ENCODE data around the gene PTK6.

DNA sequence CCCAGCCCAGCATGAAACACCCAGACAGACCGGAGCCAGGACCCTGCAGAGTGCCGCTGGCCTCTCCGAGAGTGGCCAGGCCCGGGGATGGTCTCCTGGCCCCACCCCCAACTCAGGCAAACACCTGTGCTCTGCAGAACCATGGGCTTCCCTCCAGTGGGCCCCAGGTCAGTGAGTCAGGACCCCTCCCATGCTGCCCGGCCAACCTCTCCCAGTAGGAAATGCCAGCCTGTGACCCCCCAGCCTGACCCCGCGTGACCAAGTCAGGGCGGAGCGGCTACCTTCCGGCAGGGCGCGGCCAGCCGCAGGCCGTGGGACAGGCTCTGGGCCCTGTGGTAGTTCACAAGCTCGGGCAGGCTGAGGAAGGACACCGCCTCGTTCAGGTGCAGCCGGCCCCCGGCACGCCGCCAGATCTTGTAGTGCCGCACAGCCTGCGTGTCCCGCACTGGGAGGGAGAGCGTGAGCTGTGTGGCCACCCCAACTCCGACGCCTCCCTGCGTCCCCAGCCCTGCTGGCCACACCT is 3.2 kb downstream of the PTK6 start:
- no peak for TF ChIP-seq POLR2A (IDR thresholded peaks at IDR 0.05)
- TF ChIP-seq, protein P1, sequence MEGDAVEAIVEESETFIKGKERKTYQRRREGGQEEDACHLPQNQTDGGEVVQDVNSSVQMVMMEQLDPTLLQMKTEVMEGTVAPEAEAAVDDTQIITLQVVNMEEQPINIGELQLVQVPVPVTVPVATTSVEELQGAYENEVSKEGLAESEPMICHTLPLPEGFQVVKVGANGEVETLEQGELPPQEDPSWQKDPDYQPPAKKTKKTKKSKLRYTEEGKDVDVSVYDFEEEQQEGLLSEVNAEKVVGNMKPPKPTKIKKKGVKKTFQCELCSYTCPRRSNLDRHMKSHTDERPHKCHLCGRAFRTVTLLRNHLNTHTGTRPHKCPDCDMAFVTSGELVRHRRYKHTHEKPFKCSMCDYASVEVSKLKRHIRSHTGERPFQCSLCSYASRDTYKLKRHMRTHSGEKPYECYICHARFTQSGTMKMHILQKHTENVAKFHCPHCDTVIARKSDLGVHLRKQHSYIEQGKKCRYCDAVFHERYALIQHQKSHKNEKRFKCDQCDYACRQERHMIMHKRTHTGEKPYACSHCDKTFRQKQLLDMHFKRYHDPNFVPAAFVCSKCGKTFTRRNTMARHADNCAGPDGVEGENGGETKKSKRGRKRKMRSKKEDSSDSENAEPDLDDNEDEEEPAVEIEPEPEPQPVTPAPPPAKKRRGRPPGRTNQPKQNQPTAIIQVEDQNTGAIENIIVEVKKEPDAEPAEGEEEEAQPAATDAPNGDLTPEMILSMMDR (IDR thresholded peaks at IDR 0.05 in 4 of 5, conservative IDR thresholded peaks at IDR 0.05 in 1 of 5), result no peak

All from gastrocnemius medialis (tissue), 4 donors.